Esophagus squamous epithelium (tissue), 4 donors: ENCODE data around the gene SF3B2.

ENCODE experiments used
- POLR2A ChIP-seq, 4 donors: fragments of 450-650 bp; IDR thresholded peaks; one replicate each; pipeline ENCODE4 v1.6.1; 2017; ENCODE audit warnings: antibody characterized with exemption in 4 of 4, mild to moderate bottlenecking in 4 of 4, moderate library complexity in 3 of 4
- TF ChIP-seq, protein P1 (sequence below), 6 experiments: fragments of 450-650 bp in 4 of 6; fragments of 200-600 bp in 2 of 6; sonication (generic) in 2 of 6; IDR thresholded peaks; one replicate each; pipeline ENCODE4 v1.5.1; 2016 to 2019; ENCODE audit warnings: antibody characterized with exemption in 6 of 6, mild to moderate bottlenecking in 4 of 6, moderate library complexity in 4 of 6

DNA sequence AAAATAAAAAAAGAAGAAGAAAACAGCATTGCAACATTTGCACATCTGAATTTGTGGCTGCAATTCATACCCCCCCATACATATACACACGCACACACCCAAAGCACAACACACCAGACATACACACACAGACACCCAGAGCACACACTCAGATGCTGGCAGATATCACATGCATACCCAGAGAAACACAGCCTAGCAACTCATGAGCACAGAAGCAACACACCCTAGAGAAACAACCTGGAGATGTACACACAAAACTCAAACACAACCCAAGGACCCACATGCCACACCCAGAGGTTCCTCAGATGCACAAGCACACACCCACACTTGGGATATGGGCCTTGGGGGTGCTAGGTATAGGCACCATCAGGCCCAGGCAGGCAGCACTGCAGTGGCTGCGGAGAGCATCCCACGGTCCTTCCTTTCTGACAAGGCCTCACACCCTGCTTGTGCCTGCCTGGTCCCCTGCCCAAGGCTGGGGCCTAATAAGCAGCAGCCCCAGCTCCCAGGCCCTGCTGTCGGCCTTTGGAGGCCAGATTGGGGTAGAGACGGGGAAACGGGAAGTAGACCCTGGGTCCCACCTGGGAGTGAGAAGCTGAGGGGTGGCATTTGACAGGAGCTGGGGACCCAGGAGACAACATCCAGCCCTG is 37.2 kb upstream of the SF3B2 start:
- TF ChIP-seq, protein P1, sequence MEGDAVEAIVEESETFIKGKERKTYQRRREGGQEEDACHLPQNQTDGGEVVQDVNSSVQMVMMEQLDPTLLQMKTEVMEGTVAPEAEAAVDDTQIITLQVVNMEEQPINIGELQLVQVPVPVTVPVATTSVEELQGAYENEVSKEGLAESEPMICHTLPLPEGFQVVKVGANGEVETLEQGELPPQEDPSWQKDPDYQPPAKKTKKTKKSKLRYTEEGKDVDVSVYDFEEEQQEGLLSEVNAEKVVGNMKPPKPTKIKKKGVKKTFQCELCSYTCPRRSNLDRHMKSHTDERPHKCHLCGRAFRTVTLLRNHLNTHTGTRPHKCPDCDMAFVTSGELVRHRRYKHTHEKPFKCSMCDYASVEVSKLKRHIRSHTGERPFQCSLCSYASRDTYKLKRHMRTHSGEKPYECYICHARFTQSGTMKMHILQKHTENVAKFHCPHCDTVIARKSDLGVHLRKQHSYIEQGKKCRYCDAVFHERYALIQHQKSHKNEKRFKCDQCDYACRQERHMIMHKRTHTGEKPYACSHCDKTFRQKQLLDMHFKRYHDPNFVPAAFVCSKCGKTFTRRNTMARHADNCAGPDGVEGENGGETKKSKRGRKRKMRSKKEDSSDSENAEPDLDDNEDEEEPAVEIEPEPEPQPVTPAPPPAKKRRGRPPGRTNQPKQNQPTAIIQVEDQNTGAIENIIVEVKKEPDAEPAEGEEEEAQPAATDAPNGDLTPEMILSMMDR (IDR thresholded peaks at IDR 0.05): no peak
- no peak for TF ChIP-seq POLR2A (IDR thresholded peaks at IDR 0.05)
